HG02981 (cell line): Measurements from ENCODE around the gene NUBP1.
"Not testable (repeated sequence)": the region's sequence is repeated elsewhere in the genome, so short reads cannot be mapped to it uniquely, and the experiment has no call there.

ENCODE experiments used
- ATAC-seq: cut with Tn5 transposase; IDR thresholded peaks from one replicate; pipeline ENCODE4 v1.9.1; 2021; ENCODE audit warnings: mild to moderate bottlenecking, moderate library complexity; ENCODE audit not compliant: unreplicated experiment

The NUBP1 gene

DNA sequence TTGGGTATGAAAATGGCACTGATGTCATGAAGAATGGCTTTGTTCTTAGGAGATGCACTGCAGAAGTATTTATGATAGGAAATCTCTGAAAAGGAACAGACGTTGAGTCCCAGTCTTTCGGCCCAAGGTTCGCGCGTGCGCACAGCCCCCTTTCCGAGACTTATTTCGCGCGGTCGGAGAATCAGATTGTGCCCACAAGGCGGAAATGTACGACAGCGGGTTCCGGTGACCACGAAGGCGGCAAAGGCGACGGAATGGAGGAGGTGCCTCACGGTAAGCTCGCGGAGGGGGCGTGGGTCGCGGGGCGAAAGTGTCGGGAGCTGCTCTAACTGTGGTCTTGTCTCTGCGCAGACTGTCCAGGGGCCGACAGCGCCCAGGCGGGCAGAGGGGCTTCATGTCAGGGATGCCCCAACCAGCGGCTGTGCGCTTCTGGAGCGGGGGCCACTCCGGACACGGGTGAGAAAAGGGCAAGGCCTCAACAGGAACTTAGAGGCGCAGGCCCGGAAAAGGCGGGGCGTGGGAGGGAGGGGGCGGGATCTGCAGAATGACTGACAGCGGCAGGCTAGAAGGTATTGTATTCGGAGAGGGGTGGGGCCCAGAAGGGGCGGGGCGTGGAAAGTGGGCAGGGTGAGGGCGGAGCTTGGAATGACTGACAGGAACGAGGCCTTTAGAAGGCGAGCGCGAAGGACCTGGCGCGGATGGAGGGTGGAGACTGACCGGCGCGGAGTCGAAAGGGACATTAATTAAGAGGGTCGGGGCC is at the start of gene NUBP1:
Gene NUBP1, plus strand, starts transcription at position 233 of the 760 bp plus-strand sequence. Its CDS starts 22 bp downstream, at position 255.
- peak; percentile 82 for ATAC-seq

DNA sequence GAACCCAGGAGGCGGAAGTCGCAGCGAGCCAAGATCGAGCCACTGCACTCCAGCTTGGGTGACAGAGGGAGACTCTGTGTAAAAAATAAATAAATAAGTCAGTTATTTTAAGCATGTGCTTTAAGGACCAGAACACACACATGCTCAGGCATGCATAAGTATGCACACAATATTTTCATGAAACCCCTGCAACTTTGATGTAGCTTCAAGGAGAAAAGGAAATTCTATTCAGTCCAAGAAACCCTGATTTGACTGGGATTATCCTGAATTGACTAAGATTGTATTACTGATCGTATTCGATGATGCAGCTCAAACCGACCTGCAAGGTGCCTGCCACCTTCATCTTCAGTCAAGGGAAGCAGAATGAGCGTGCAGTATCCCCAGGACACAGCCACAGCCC is 49.8 kb upstream of the NUBP1 start:
- ATAC-seq: no peak

DNA sequence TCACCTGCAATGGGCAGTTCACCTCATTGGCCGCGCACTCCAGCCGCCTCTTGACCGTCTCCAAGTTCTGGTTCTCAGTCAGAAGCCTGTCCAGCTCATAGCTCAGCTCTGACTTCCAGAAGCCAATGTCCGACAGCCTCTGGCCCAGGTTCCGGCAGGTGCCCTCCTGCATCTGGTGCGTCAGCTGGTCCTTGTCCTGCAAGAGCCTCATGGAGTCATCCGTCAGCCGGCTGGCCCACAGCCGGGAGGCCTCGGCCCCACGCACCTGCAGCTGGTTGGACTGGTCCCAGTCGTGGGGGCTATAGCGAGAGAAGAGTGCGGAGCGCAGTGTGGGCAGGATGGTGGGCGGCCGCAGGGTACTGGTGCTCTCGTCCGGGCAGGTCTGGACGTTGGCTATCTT is 49.3 kb upstream of the NUBP1 start:
- ATAC-seq: no peak

DNA sequence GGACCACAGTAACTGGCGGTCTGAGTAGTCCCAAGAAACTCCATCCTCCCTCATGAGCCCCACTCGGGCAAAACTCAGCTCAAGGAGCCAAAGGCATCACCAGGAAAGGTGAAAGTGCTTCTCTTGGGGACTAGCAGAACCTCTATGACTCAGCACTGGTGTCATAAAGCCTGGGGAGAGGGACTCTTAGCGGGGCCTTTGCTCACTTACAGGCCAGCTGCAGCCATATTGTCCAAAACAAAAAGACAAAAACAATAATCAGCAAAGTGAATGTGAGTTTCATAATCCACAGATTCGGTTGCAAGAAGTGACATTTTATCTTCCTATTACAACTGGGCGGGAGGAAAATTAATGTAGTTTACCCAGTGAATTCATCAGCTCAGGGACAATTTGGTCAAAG is 48.8 kb upstream of the NUBP1 start, which contains the start of gene TEKT5:
Gene TEKT5, minus strand, starts transcription at position 101 of the 400 bp plus-strand sequence. Its CDS starts 57 bp downstream, at position 44.
- no peak for ATAC-seq

DNA sequence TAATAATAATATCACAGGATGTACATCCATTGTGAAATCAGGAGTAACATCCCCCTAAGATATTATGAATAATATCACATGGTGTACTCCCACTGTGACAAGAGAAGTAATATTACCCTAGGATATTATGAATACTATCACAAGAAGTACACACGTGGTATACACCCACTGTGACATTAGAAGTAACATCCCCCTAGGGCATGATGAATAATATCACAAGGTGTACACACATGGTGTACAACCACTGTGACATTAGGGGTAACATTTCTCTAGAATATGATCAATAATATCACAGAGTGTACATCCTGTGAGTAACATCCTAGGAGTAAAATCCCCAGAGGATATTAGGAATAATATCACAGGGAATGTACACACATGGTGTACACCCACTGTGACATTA is 43.9 kb upstream of the NUBP1 start:
- no peak for ATAC-seq

DNA sequence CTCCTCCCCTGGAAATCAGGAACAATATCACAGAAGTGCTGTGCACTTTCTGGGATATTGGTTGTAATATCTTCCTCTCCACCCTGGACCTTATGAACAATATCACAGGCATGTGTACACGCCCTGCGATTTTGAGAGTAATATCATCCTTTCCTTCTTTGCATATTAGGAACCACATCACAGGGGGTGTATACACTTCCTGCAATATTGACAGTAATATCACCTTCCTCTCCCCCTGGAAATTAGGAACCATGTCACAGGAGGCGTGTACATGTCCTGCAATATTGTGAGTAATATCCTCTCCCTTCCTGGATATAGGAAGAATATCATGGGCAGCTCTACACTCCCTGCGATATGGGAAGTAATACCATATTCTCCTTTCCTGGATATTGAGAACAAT is 34.7 kb upstream of the NUBP1 start:
- ATAC-seq: no peak

DNA sequence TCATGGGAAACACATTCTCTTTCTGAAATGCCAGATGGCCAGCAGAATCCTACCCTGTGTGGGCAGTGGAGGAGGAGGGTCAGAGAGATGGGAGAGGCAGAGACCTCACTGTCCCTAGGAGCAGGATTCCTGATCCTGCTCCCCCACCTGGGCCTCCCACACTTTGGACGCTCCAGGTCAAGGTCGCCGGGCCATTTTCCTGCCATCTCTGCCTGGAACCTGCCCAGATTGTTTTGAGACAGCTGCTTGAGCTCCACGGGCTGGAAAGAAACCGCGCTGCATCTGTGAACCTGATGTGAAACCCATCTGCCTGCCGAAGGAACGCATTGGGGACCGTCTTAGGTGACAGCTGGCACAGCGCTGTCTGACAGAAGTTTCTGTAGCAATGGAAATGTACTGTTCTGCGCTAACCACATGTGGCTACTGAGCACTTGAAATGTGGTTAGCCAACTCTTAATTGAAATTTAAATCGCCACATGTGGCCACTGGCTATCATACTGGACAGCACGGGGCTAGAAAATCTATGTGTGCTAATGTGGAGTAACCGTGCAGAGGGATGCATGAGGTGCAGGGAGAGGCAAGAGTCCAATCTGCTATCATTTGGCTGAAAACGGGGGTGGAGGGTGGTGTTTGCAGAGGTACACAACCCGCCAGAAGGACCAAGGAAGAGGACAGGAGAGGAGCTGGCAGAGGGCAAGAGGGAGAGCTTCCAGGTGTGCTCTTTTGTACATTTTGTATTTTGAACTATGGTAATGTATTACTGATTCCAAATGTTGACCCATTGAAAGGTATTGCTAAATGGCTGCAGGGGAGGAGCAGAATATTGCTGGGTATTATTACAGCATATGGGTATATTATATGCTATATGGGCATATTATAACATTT is 15.4 kb upstream of the NUBP1 start:
- no peak for ATAC-seq

DNA sequence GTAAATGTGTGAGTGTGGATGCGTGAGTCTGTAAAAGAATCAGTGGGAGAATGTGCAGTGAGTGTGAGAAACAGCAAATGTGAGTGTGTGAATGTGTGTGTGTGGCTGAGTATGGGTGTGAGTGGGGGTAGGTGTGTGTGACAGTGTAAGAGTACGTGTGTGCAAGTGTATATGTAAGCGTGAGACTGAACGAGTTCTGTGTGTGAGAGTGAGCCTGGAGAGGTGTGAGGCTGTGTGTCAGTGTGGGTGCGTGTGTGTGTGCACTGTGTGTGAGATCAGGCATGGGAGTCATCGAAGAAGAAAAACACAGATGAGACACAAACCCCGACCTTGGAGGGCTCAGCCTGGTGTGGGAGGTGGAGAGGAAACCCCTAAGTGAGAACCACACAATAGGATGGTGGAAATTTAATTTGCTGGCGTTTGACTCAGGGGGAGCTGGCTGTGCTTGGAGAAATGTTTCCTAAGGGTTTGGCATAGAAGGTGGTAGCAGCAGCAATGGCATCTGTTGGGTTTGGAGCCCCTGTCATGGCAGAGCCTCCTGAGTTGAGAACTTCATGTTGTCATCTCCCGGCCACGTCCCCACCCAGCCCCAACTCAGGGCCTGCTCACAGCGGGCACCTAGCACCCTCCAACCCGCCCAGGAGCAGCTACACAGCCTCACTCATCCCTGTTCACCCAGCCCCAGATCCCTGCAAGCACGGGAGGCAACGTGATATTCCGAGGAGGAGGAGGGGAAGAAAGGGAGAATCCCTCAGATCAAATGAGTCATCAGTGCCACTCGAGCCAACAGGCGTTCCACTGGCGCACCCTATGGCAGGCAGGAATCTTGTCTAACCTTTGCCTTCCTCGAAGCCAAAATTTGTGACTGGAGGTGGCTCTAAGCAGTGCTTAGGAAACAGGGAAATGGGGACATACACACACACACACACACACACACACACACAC is 14.3 kb upstream of the NUBP1 start:
- ATAC-seq: no peak

DNA sequence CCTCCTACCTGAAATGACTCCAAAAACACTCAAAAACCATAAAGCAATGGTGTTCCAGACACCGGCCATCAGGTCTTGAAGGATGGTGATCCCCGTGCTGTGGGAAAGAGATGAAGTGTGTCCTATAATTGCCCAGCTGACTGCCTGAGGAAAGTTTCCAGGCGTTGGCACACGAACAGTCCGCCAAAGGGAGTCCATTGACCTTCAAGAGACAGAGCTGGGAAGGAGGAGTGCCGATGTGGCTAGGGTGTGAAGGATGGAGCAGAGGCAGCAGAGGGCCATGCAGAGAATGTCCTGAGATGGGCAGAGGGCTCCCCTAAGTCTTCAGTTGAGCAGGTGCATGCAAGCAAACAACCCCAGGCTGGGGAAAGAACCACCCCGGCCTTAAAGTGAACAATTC is 11.9 kb upstream of the NUBP1 start:
- ATAC-seq: no peak

DNA sequence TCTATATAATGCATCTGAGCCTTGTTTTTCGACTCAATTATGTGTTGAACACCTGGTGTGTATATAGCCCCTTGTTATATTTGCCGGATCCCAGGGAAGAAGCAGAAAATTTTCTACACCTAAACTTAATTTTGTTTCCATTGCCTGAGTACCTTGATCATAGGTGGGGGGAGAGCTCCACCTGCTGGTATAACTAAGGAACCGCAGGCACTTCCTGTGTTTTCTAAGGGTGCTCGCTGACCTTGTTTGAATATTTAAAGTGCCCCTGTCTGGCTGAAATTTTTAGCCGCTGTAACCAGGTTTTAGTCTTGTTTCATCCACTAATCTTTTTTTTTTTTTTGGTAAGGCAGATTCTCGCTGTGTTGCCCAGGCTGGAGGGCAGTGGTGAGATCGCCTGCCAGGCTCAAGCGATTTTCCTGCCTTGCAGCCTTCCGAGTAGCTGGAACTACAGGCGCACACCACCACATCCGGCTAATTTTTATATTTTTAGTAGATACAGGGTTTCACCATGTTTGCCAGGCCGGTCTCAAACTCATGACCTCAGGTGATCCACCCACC is 6.5 kb upstream of the NUBP1 start:
- peak; percentile 40 for ATAC-seq

DNA sequence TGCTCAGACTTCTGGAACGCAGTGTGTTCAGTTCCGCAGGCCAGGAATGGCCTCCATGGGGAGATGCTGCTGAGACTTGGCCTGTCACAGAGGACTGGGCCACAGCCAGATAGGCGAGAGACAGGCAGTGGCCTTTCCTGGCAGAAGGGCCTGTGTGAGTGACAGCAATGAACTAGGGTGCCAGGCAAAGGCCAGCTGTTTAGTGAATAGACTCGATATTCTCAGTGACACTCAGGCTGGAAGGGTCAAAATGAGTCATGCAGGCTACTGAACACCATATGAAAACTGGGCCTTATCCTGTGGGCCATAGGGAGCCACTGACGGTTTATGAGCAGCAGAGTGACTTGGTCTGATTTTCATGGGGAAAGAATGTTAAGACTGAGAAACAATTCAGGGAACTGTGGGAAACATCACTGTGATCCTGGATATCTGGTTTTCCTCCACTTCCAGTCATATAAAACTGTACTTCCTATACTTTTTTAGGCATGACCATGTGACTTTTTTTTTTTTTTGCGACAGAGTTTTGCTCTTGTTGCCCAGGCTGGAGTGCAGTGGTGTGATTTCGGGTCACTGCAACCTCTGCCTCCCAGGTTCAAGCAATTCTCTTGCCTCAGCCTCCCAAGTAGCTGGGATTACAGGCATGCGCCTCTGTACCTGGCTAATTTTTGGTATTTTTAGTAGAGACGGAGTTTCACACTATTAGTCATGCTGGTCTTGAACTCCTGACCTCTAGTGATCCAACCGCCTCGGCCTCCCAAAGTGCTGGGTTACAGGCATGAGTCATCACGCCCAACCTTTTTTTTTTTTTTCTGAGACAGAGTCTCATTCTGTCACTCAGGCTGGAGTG is 5.2 kb upstream of the NUBP1 start:
- ATAC-seq: peak; percentile 68

DNA sequence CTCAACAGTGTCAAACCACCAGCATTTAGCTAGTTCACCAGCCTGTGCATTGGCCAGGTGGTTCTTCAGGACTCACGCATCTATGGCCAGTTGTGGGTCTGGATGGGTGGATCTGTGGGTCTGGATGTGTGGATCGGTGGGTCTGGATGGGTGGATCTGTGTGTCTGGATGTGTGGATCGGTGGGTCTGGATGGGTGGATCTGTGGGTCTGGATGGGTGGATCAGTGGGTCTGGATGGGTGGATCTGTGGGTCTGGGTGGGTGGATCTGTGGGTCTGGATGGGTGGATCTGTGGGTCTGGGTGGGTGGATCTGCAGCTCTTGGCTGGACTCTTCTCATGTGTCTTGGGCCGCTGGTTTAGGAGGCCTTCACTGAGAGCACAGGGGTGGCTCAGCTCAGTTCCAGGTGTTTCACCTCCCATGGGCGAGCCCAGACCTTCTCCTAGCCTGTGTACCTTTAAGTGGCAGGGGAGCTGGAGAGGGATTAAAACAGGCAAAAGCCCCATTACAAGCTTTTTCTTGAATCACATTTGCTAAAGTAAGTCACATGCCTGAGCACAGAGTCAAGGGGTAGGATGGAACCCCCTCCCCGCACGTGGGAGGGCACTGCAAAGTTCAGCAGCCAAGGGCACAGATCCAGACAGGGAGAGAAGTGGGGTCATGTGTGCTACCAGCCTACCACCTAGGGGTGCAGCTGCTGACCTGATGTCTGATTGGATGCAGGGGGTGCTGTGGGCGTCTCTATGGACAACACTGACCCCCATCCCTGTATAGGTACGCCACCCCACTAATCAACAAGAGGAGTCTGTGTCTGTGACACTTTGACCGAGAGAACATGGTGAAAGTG is 3.4 kb upstream of the NUBP1 start:
- no peak for ATAC-seq

DNA sequence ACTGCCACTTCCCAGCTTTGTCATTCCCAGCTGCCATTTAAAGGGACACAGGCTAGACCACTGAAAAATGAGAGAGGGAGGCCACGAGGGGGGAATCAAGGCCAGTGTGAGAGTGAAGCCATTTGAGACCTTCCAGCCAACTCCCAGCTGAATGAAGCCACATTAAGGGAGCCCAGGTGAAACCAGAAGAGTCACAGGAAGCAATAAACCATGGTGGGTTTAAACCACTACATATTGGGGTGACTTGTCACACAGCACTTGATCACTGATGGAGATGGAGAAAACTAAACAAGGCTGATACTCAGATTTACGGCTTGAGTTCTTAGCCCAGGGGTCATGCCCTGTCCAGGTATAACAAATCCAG is 2.8 kb upstream of the NUBP1 start:
- ATAC-seq: no peak

DNA sequence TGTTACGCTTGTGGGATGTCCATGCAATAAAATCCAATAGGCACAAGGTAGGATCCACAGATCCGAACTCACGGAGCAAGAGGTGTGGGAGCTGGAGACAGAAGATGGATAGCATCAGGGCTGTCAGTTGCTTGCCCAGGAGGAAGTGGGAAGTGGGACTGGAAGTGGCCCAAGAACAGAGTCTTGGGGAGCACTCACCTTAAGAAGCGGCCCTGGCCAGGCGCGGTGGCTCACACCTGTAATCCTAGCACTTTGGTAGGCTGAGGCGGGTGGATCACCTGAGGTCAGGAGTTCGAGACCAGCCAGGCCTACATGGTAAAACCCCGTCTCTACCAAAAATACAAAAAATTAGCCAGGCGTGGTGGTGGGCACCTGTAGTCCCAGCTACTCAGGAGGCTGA is 2.4 kb upstream of the NUBP1 start:
- not testable (repeated sequence) for ATAC-seq

DNA sequence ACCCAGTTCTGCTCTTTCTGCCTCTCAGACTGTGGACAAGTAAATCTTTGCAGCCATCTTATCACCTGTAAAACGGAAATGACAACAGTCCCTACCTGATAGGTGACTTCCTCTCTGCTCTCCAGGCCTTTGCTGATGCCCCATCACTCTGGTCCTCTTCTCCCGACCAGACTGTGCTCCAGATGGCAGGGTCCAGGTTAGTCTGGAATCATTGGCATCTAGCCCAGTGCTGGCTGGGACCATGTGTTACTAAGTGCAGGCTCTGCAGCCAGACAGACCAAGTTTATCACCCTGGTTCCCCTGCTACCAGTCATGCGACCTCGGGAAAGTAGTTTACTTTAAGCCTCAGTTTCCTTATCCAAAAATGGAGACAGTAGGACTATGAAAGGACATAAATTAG is 1.8 kb upstream of the NUBP1 start:
- no peak for ATAC-seq

DNA sequence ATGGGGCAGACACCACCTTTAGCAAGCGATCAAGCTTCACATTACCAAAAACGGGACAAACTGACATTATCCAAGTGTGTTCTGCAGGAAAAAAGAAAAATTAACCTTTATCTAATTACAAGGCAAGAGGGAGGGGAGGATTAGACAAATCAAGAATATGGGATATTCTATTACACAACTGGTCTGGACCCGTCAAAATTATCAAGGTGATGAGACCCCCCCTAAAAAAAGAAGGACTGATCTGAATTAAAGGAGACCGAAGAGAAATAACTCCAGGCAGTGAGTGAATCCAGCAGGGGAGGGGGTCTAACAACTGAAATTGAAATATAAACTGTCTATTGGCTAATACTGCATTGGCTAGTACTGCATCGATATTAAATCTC is 424 bp upstream of the NUBP1 start:
- no peak for ATAC-seq

DNA sequence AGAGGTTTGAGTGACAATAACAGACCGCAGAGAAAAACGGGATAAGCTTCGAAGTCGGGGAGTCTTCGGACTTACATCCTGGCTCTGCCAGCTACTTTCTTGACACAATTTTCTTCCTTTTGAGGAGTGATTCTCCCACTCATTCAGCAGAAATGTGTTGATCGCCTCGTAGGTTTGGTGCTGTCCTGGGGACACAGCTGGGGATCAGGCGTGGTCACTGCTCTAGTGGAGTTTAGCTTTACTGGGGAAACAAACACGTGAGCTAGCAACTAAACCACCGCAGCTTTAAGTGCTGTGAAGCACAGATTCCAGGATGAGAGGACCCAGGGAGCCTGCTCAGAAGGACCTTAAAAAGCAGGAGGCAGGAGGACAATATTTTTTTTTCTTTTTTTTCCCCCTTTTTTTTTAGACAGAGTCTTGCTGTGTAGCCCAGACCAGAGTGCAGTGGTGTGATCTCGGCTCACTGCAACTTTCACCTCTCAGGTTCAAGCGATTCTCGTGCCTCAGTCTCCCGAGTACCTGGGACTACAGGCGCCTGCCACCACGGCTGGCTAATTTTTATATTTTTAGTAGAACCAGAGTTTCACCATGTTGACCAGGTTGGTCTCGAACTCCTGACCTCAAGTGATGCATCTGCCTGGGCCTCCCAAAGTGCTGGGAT is 858 bp downstream of the NUBP1 start:
- ATAC-seq: peak; percentile 5

DNA sequence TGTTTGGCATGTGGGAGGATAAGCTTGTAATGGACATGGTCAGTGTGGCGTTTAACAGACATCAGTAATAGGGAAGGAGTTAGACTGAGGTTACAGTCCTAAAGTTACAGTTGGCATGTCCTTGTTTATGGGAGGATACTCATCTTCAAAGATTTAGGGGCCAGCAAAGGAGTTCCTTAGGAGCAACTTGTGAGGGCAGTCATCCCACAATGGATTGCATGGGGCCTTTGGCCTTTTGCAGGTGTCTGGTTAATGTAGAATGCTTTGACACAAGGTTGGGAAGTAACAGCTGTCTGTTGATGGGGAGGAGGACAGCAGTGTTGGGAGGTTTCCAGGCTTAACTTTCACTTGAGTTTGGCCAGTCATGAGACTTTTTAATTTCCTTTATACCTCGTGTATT is 2.2 kb downstream of the NUBP1 start:
- no peak for ATAC-seq
